K562 (cell line): ENCODE measurements around the gene PRR11.

Experiments
- CC2D1A ChIP-seq: fragments of 450-650 bp; IDR thresholded peaks from 2 replicates; pipeline ENCODE4 v1.6.1; 2017; ENCODE audit warnings: mild to moderate bottlenecking
- CTCF ChIP-seq, 3 experiments: IDR thresholded peaks in 2 of 3; conservative IDR thresholded peaks in 1 of 3; 2 replicates each; pipeline ENCODE4 v1.5.1; 2011 to 2012; ENCODE audit warnings: low read length in 3 of 3, mild to moderate bottlenecking in 3 of 3, control low read depth in 2 of 3, improper control_type of control experiment in 1 of 3, inconsistent platforms in 1 of 3, low read depth in 1 of 3, mixed read lengths in 1 of 3, moderate library complexity in 1 of 3; ENCODE audit not compliant: insufficient read depth in 2 of 3
- FOXM1 ChIP-seq, 2 experiments: fragments of 450-650 bp in 1 of 2; sonication (generic) in 1 of 2; formaldehyde crosslinking in 1 of 2; IDR thresholded peaks; 2 replicates each; pipeline versions ENCODE4 v1.6.1 to v1.9.0; 2017 to 2022; ENCODE audit warnings: low read depth in 2 of 2, mild to moderate bottlenecking in 2 of 2, missing genetic modification reagents in 1 of 2, moderate library complexity in 1 of 2
- HDAC2 ChIP-seq: fragments of 450-650 bp; IDR thresholded peaks from 2 replicates; pipeline ENCODE4 v1.6.1; 2016; ENCODE audit warnings: mild to moderate bottlenecking
- MYBL2 ChIP-seq, 2 experiments: fragments of 450-650 bp in 1 of 2; sonication (generic) in 1 of 2; formaldehyde crosslinking in 1 of 2; IDR thresholded peaks; 2 replicates each; pipeline versions ENCODE4 v1.6.1 to v1.8.1; 2017 to 2022; ENCODE audit warnings: borderline replicate concordance in 1 of 2, inconsistent platforms in 1 of 2, low read depth in 1 of 2, mild to moderate bottlenecking in 1 of 2, missing genetic modification reagents in 1 of 2, moderate library complexity in 1 of 2
- ZFP30 ChIP-seq: fragments of 250-450 bp; sonication (Bioruptor Pico); IDR thresholded peaks from 2 replicates; pipeline ENCODE4 v1.8.0; 2022; ENCODE audit warnings: moderate library complexity, mild to moderate bottlenecking, inconsistent platforms, borderline replicate concordance
- ZNF140 ChIP-seq: fragments of 250-450 bp; sonication (Bioruptor Pico); IDR thresholded peaks from 2 replicates; pipeline ENCODE4 v1.8.0; 2021; ENCODE audit warnings: moderate library complexity, mild to moderate bottlenecking, inconsistent platforms
- ZNF518B ChIP-seq: fragments of 250-450 bp; sonication (Bioruptor Pico); IDR thresholded peaks from 2 replicates; pipeline ENCODE4 v1.5.0; 2021; ENCODE audit warnings: mild to moderate bottlenecking, moderate library complexity

GRCh38 chr17:59160157-59161025, 4.8 kb downstream of the PRR11 start:
- TF ChIP-seq ZNF518B (no peak), CC2D1A (no peak), HDAC2 (no peak), MYBL2 (IDR thresholded peaks at IDR 0.05; ENCODE audit: low read depth) (no peak), MYBL2 (CRISPR knock-in tag; IDR thresholded peaks at IDR 0.05; ENCODE audit: borderline replicate concordance) (no peak), FOXM1 (IDR thresholded peaks at IDR 0.05; ENCODE audit: low read depth) (no peak), FOXM1 (CRISPR knock-in tag; IDR thresholded peaks at IDR 0.05; ENCODE audit: low read depth) (no peak), ZNF140 (CRISPR knock-in tag) (no peak), ZFP30 (CRISPR knock-in tag) (no peak), CTCF (IDR thresholded peaks at IDR 0.05 in 2 of 3, conservative IDR thresholded peaks at IDR 0.05 in 1 of 3; ENCODE audit: insufficient read depth in 2 of 3, low read depth in 1 of 3, low read length in 3 of 3) (no peak)
